ENCODE data around the gene WDR46.

WDR46 gene, protein sequence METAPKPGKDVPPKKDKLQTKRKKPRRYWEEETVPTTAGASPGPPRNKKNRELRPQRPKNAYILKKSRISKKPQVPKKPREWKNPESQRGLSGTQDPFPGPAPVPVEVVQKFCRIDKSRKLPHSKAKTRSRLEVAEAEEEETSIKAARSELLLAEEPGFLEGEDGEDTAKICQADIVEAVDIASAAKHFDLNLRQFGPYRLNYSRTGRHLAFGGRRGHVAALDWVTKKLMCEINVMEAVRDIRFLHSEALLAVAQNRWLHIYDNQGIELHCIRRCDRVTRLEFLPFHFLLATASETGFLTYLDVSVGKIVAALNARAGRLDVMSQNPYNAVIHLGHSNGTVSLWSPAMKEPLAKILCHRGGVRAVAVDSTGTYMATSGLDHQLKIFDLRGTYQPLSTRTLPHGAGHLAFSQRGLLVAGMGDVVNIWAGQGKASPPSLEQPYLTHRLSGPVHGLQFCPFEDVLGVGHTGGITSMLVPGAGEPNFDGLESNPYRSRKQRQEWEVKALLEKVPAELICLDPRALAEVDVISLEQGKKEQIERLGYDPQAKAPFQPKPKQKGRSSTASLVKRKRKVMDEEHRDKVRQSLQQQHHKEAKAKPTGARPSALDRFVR

DNA sequence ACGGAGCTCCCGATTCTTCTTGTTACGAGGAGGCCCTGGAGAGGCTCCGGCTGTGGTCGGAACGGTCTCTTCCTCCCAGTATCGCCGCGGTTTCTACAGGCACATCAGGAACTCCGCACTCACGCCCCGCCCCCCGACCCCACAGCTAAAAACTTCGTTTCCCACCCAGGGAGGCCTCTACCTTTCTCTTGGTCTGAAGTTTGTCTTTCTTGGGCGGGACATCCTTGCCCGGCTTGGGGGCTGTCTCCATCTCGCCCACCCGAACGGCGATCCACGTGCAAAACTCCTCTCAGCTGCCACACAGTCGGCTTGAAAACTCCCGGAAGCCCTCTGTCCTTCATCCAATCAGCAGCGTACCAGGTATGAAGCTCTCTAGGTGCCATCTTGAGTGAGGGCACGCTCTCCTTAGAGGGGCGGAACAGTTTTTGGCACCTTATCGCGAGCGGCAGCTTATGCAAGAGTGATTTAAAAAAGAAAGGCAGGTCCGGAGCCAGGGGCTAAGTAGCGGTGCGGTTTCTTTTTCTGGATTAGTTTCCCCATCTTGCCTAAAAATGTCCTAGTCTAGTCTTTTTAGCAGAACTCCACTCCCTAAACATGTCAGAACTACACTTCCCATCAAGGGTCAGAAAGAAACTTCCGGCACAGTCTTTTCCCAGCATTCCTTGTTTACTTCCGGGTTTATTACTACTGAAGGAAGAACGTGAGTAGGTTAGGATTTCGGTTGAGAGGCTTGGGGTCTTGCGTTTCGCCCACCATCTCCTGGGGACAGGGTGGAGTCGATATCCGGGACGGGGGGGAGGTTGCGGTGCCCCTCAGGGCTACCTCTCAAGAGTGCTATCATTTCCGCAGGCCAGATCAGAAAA, at the start of gene WDR46, which contains the start of gene PFDN6:
WDR46 (minus strand) TSS at position 319 of the 863 bp plus-strand sequence; CDS start at position 250, 69 bp downstream.
PFDN6 (plus strand) TSS at position 681 of the 863 bp plus-strand sequence. CDS start 256 bp downstream, outside the sequence.
- peak; percentile 82 for DNase-seq (ENCODE audit: low spot score)

DNA sequence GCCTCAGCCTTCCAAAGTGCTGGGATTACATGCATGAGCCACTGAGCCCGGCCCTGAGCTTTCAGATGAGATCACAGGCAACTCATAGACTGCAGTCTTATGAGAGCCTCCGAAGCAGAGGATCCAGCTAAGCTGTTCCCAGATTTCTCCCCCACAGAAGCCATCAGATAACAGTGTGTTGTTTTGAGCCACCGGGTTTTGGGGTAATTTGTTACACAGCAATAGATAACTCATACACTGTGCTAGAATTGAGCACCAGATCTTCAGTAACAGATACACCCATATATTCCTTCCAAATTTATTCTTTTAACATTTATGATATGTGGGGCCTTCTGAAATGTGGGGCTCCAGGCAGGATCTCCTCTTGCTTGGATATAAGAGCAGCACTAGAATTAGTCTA, 47.5 kb upstream of the WDR46 start:
- DNase-seq (ENCODE audit: low spot score) = no peak

DNA sequence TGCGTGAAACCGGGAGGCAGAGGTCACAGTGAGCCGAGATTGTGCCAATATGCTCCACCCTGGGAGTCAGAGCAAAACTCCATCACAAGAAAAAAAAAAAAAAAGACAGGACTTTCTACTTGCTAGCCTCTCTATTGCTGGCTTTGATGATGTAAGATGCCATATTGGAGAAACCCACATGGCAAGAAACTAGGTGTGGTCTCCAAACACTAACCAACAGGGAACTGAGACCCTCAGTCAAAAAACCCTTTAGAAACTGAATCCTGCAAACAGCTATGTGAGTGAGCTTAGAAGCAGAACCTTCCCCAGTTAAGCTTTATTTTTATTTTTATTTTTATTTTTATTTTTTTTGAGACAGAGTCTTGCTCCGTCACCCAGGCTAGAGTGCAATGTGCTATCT, 46.9 kb upstream of the WDR46 start:
- DNase-seq (ENCODE audit: low spot score) = no peak

DNA sequence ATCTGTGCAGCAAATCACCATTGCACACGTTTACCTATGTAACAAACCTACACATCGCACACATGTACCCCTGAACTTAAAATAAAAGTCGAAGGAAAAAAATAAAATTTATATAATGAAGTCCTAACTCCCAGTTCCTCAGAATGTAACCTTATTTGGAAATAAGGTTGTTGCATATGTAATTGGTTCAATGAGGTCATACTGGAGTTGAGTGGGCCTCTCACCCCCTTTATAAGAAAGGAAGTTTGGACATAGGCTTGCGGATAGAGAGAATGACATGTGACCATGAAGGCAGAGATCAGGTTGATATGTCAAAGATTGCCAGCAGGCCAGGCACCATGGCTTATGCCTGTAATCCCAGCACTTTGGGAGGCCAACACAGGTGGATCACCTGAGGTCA, 44.6 kb upstream of the WDR46 start:
- no peak for DNase-seq (ENCODE audit: low spot score)

DNA sequence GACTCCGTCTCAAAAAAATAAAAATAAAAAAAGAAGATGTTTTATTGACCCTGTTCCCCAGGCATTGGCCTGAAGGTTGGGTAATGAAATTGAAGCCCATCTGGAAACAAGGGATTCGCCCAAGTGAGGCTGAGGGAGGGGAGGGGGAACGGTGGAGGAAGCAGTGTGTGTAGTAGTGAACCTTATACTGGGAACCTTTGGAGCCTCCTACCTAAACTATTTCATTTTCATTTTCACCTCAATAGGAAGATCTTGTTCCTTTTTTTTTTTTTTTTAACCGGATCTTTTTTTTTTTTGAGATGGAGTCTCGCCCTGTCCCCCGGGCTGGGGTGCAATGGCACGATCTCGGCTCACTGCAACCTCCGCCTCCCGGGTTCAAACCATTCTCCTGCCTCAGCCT, 41.7 kb upstream of the WDR46 start:
- DNase-seq (ENCODE audit: low spot score) = no peak

DNA sequence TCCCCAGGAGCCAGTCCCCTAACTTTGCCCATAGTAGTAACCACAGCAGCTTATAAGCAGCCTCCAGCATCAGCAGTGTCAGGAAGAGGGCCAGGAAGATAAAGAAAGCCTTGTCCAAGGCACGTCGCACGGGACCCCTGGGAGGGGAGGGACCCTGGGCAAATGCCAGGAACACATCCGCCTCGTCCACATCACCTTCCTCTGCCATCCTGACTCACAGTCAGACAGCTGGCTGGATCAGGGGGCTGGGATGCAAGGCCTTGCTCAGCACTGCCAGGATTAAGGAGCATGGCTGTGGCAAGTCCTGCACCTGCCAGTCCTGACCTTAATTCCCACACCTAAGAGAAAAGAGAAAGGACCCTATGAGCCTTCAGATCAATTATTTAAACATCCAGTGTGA, 40.0 kb upstream of the WDR46 start:
- DNase-seq (ENCODE audit: low spot score) = no peak

DNA sequence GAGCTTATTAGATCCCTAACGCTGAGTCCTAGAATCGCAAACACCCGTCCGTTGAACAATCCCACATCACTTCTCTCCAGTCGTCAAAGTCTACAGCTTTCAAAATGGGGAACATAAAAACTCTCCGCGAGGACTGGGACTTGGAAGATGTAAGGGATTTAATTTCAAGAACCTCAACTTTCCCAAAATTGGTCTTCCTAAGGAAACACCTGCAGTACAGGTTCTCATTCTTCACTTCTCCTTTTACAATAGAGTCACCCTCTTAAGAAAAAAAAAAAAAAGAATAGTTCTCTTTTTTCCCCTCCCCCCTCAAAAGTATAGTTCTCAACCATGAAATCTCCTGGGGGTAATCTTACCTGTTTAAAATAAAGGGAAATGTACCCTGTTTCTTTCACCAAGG, 35.1 kb upstream of the WDR46 start:
- DNase-seq (ENCODE audit: low spot score) = no peak

DNA sequence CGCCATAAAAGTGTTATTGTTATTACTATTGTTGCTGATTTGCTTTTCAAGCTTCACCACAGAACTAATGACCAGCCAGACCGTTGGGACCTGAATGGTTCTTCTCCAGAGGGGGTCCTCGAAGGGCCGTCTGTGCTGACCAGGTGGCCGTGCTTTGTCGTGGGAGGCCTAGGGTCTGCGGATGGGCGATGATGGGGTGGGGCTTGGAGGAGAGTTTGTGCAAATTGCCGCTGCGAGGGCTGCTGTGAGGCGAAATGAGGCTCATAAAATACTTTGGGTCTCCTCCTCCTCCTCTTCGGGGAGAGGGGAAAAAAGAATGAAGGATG, 34.5 kb upstream of the WDR46 start:
- no peak for DNase-seq (ENCODE audit: low spot score)

DNA sequence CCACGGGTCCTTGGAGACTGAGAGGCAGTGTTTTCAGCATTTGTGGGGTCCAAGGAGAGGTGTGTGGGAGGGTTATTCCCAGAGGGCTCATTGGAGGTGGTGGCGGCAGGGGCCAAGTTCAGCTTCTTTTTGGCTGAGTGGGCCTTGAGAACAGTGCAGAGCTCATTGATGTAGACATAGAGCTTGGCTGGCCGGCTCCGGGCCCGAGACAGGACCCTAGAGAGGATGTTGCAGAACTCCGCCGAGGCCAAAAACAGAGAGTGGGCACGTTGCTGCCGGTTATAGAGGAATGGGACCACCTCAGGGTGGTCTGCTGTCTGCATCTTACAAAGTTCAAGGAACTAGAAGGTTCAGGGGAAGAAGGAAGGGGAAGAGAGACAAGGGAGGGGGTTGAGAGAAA, 32.2 kb upstream of the WDR46 start:
- DNase-seq (ENCODE audit: low spot score) = no peak

DNA sequence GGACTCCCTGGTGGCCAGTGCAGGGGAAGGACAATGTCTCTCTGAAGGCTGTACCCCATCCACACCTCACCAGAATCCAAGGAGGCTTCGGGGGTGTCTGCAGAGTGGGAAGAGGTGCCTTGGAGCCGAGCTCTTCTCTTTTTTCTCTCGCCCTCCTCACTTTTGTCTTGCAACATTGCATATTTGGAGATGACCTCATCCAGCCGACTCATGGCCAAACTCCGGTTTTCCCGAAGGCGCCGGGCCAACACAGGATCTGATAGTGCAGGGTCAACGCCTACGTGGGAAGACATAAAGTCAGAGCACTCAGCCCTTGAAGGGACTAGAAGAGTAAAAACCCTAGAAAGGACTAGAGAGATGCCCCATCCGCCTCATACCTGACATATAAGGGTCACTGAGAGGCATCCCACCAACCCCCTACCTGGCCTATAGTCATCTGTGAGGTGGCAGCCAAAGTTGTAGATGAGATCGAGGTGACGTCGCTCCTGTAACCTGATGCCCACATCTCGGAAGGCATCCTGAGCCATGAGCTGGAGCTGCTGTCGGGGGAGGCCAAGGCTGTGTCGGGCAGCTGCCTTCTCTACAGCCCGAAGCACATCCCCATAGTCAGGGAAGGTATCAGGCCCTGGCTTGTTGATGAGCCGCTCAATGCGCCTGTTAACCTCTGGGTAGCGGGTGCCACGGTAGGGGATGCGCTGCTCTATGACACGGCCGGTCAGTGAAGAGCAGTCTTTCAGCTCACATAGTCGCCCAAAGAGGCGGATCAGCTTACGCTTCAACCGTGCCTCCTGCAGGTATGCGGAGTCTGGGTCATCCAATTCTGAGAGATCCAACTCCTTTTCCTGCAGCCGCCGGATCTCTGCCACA, 31.5 kb upstream of the WDR46 start:
- no peak for DNase-seq (ENCODE audit: low spot score)

DNA sequence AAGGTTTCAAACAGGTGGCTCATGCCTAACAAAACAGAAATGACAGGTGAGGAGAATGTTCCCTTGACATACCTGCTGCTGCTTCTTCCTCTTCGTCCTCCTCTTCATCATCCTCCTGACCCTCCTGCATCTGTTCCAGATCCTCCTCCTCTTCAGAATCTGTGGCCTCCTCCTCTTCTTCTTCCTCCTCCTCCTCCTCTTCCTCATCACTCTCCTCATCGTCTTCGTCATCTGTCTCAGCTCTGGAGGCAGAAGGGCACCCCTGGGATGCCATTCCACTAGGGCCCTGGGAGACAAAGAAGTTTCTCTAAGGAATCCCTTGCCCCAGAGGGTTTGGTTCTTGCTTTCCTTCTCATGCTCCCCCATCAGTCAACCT, 30.9 kb upstream of the WDR46 start:
- DNase-seq (ENCODE audit: low spot score) = no peak

DNA sequence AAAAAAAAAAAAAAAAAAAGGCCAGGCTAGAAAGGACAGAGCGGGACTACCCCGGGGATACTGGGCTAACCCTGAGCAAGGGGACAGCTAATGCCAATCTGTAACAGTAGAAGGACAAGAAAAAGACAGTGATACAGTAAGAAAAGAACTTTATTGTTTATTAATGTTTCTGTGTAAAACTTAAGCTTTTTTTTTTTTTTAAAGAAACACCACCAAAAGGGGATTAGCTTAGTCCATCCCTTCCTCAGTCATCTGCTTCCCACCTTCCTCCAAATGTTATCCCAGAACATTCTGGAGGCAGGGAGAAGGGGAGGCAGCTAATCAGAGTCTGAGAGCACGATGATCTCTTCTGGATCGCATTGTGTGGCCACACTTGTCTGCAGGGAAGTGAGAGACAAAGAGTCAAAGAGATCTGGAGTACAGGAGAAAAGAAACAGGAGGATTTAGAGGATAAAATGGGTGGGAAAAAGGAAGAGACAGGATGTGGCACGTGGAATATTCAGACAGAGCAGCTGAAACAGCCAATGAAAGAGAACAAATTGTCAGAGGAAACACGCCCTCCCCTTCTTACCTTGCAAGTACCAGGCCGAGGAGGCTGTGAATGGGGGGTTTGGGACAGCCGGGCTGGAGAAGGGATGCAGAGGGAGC, 29.5 kb upstream of the WDR46 start:
- DNase-seq (ENCODE audit: low spot score) = no peak

DNA sequence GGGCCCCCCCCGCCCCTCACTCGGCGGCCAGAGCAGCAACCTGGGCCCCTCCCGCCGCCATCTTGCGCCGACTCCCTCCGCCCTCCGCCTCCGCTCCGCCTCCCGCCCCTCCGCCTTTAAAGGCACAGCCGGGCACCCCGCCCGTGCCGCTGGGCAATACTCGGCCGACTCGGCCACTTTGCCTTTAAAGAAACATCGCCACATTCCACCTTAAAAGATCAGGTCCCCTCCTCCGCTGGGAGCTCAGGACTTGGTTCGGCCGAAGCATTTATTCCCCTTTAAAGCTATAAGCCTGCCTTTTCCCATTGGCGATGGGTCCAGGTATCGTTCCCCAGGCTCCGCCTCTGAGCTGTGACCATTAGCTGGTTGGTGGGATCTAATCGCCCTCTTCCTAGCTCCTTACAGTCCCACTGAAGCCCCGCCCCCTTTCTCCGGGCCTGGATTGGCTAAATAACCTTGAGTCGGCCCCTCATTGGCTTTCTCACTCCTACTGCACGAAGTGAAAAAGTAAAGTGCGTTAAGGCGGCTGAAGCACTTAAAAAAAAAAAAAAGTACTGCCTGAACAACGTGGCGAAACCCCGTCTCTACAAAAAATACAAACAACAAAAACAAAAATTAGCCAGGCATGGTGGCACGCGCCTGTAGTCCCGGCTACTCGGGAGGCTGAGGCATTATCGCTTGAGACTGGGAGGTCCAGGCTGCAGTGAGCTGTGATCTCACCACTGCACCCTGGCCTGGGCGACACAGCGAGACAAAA, 28.8 kb upstream of the WDR46 start, which contains the start of gene ZBTB22:
ZBTB22 (minus strand) TSS at position 76 of the 757 bp plus-strand sequence. CDS start 828 bp downstream, outside the sequence.
- DNase-seq (ENCODE audit: low spot score) = peak; percentile 96

DNA sequence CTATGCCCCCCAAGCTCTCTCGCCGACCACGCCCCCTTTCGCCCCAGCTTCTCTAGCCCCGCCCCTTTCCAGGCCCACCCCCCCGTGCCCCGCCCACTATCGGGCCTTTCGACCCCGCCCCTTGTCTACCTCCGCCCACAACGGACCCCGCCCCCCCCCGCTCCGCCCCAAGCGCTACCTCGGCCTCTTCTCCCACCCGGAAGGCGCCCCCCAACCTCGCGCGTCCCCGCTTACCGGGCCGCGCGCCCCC, 28.3 kb upstream of the WDR46 start:
- DNase-seq (ENCODE audit: low spot score) = no peak

DNA sequence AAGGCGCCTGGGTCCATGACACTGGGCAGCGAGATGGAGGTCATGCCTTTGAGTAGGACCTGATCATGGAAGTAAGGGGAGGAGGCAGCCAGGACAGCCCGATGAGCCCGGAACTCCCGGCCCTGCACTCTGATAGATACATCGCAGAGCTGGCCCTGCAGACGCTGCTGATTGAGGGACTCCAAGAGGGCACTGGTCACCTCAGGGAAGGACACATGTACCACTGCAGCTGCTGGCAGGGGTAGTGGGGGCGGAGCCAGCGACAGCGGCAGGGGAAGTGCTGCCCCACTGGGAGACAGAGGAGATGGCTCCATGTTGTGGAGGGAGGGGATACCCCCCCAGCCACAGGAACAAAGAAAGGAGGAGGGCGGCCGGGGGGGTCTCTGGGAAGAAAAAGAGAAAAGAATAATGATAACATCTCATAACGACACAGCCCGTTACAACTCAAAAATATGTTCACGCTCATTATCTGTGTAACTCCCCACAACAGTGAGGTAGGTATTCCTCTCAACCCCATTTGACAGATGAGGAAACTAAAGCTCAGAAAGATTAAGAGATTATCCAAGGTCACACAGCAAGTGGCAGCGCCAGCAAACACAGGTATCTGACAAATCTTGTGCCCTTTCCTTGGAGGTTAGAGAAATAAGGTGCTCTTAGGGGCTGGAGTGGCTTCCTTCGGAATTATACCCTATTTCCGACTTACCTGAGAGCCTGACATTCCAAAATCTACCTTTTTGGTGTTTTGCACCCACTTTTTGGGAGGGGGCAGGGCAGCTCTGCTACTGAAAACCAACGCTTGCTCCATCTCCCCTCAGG, 27.8 kb upstream of the WDR46 start:
- DNase-seq (ENCODE audit: low spot score) = no peak

DNA sequence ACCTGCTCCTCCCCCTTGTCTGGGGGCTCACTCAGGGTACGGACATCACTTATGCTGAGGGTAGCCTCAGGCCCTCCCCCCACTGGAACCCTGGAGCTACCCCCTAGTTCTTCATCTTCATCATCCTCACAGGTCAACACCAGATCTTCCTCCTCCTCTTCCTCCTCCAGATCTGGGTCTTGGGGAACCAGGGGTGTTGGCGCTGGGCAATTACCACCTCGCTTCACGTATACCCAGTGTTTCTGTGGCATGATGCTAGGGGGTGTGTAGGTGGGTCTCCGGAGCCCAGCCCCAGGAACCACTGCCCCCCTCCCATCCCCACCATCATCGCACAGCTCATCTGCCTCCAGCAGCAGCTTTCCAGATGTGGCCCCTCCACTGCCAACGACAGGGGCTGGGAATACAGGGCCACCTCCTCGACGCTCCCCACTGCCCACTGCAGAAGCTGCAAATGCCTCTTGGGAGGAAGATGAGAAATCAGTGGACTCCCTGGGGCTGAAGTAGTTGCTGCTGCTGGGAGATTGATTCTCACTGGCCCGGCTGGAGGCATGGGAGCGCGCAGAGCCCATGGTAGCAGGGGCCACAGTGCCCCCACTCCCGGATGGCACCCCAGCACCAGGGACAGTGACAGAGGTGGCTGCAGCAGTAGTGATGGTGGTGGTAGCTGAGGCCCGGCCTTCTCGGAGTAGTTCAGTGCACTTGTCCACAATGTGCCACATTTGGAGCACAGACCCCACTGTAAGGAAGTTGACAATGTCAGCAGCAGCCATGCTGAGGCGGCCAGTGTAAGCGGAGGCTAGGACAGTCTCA, 27.0 kb upstream of the WDR46 start:
- no peak for DNase-seq (ENCODE audit: low spot score)

DNA sequence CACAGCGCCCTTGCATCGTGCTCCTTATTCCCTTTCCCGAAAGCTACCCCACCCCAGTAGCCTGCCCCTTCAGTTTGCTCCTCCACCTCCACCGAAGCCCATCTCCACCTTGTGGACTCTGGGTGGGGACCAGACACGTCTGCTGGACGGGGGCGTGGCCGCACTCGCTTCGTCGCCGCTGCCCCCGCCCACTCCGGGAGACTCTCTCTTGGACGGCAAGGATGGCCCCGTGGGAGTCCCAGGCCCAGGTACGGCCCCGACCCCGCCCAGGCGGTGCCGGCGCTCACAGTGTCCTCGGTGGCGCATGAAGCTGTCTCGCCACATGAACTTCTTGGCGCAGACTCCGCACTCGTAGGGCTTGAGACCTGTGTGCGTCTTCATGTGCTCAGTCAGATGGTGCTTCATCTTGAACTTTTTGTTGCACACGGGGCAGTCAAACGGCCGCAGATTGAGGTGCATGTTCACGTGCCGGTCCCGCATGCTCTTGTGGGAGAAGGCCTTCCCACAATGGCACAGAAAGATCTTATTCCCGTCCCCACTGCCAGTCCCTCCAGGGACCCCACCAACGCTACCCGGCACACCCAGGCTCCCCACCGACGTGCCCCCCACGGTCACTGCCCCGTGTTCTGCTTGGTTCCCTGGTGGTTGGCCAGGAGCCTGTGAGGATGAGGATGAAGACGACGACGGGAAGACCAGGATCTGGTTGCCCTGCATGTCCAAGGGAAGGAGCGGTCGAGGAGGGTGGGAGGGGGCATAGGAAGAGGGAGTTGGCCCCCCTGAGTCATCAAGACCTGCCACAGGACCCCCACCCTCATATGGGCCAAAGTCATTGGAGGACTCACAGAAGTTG, 26.1 kb upstream of the WDR46 start:
- no peak for DNase-seq (ENCODE audit: low spot score)

DNA sequence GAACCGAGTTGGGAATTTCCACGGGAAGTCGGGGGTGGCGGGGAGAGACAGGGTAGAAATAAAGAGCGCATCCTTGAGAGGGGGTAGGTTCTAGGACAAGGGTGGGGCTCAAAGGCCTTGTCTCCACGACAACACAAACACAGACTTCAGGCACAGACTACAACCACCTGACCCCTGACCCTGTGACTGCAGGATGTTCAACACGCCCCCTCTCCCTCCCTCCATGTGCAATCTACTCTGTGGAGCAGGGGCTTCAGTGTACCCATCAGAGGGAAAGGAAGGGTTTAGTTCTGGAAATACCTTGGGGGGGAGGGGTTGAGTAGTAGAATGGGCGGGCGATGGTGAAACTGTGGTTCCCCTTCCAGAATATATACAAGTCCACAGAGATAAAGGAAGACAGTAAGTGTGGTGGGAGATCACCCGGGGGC, 25.5 kb upstream of the WDR46 start:
- peak; percentile 65 for DNase-seq (ENCODE audit: low spot score)
